HEK293 (cell line): ENCODE data around the gene IVD.

ENCODE experiments used
- KLF10 ChIP-seq: fragments of 450-650 bp; IDR thresholded peaks from 2 replicates; pipeline ENCODE4 v1.5.1; 2018; ENCODE audit warnings: missing biosample characterization, mild to moderate bottlenecking, missing genetic modification characterization
- MEIS1 ChIP-seq: sonication (generic); formaldehyde crosslinking; IDR thresholded peaks from 2 replicates; pipeline ENCODE4 v1.8.1; 2022; ENCODE audit warnings: missing genetic modification reagents, mild to moderate bottlenecking, borderline replicate concordance
- OVOL3 ChIP-seq: fragments of 450-650 bp; formaldehyde crosslinking; IDR thresholded peaks from 2 replicates; pipeline ENCODE4 v1.5.1; 2016; ENCODE audit warnings: missing biosample characterization, missing genetic modification characterization
- RBAK ChIP-seq: fragments of 450-650 bp; formaldehyde crosslinking; IDR thresholded peaks from 2 replicates; pipeline ENCODE4 v1.5.1; 2016; ENCODE audit warnings: missing biosample characterization, missing genetic modification characterization
- ZBTB1 ChIP-seq: fragments of 450-650 bp; formaldehyde crosslinking; IDR thresholded peaks from 2 replicates; pipeline ENCODE4 v1.5.1; 2016; ENCODE audit warnings: missing biosample characterization, missing genetic modification characterization
- ZBTB17 ChIP-seq: fragments of 450-650 bp; formaldehyde crosslinking; IDR thresholded peaks from 2 replicates; pipeline ENCODE4 v1.5.1; 2016; ENCODE audit warnings: missing biosample characterization, missing genetic modification characterization
- ZBTB44 ChIP-seq: fragments of 450-650 bp; IDR thresholded peaks from 2 replicates; pipeline ENCODE4 v1.5.1; 2018; ENCODE audit warnings: missing biosample characterization, mild to moderate bottlenecking, missing genetic modification characterization
- ZBTB6 ChIP-seq: fragments of 450-650 bp; formaldehyde crosslinking; IDR thresholded peaks from 2 replicates; pipeline ENCODE4 v1.5.1; 2017; ENCODE audit warnings: missing biosample characterization, missing genetic modification characterization
- ZBTB8A ChIP-seq: fragments of 450-650 bp; formaldehyde crosslinking; IDR thresholded peaks from 2 replicates; pipeline ENCODE4 v1.5.1; 2016; ENCODE audit warnings: missing biosample characterization, missing genetic modification characterization
- ZNF157 ChIP-seq: fragments of 450-650 bp; formaldehyde crosslinking; IDR thresholded peaks from 2 replicates; pipeline ENCODE4 v1.5.1; 2016; ENCODE audit warnings: missing biosample characterization, missing genetic modification characterization
- ZNF175 ChIP-seq: fragments of 450-650 bp; formaldehyde crosslinking; IDR thresholded peaks from 2 replicates; pipeline ENCODE4 v1.5.1; 2016; ENCODE audit warnings: missing biosample characterization, missing genetic modification characterization
- ZNF2 ChIP-seq: fragments of 450-650 bp; formaldehyde crosslinking; IDR thresholded peaks from 2 replicates; pipeline ENCODE4 v1.5.1; 2016; ENCODE audit warnings: missing biosample characterization, missing genetic modification characterization
- ZNF221 ChIP-seq: fragments of 450-650 bp; formaldehyde crosslinking; IDR thresholded peaks from 2 replicates; pipeline ENCODE4 v1.5.1; 2017; ENCODE audit warnings: missing biosample characterization, missing genetic modification characterization, borderline replicate concordance
- ZNF223 ChIP-seq: fragments of 450-650 bp; formaldehyde crosslinking; IDR thresholded peaks from 2 replicates; pipeline ENCODE4 v1.5.1; 2016; ENCODE audit warnings: missing biosample characterization, missing genetic modification characterization
- ZNF239 ChIP-seq: fragments of 450-650 bp; formaldehyde crosslinking; IDR thresholded peaks from 2 replicates; pipeline ENCODE4 v1.5.1; 2016; ENCODE audit warnings: missing biosample characterization, missing genetic modification characterization
- ZNF302 ChIP-seq: fragments of 450-650 bp; formaldehyde crosslinking; IDR thresholded peaks from 2 replicates; pipeline ENCODE4 v1.5.1; 2016; ENCODE audit warnings: missing biosample characterization, missing genetic modification characterization, low read depth
- ZNF335 ChIP-seq: fragments of 450-650 bp; formaldehyde crosslinking; conservative IDR thresholded peaks from 2 replicates; pipeline ENCODE4 v1.5.1; 2016; ENCODE audit warnings: missing biosample characterization, missing genetic modification characterization
- ZNF350 ChIP-seq: fragments of 450-650 bp; formaldehyde crosslinking; IDR thresholded peaks from 2 replicates; pipeline ENCODE4 v1.5.0; 2017; ENCODE audit warnings: missing biosample characterization, mild to moderate bottlenecking, missing genetic modification characterization
- ZNF354C ChIP-seq: fragments of 450-650 bp; formaldehyde crosslinking; IDR thresholded peaks from 2 replicates; pipeline ENCODE4 v1.5.1; 2016; ENCODE audit warnings: missing biosample characterization, missing genetic modification characterization, low read depth, borderline replicate concordance
- ZNF366 ChIP-seq: fragments of 450-650 bp; formaldehyde crosslinking; conservative IDR thresholded peaks from 2 replicates; pipeline ENCODE4 v1.5.1; 2016; ENCODE audit warnings: missing biosample characterization, missing genetic modification characterization
- ZNF416 ChIP-seq: fragments of 450-650 bp; formaldehyde crosslinking; IDR thresholded peaks from 2 replicates; pipeline ENCODE4 v1.5.1; 2016; ENCODE audit warnings: missing biosample characterization, missing genetic modification characterization
- ZNF473 ChIP-seq: fragments of 450-650 bp; formaldehyde crosslinking; IDR thresholded peaks from 2 replicates; pipeline ENCODE4 v1.5.1; 2017; ENCODE audit warnings: missing biosample characterization, missing genetic modification characterization
- ZNF530 ChIP-seq: fragments of 450-650 bp; formaldehyde crosslinking; IDR thresholded peaks from 2 replicates; pipeline ENCODE4 v1.5.1; 2016; ENCODE audit warnings: low read depth, missing biosample characterization, missing genetic modification characterization
- ZNF544 ChIP-seq: fragments of 450-650 bp; formaldehyde crosslinking; IDR thresholded peaks from 2 replicates; pipeline ENCODE4 v1.5.0; 2017; ENCODE audit warnings: missing biosample characterization, missing genetic modification characterization
- ZNF558 ChIP-seq: fragments of 450-650 bp; formaldehyde crosslinking; IDR thresholded peaks from 2 replicates; pipeline ENCODE4 v1.5.1; 2016; ENCODE audit warnings: missing biosample characterization, missing genetic modification characterization
- ZNF561 ChIP-seq: fragments of 450-650 bp; IDR thresholded peaks from 2 replicates; pipeline ENCODE4 v1.5.1; 2018; ENCODE audit warnings: missing biosample characterization, missing genetic modification characterization, borderline replicate concordance
- ZNF580 ChIP-seq: fragments of 450-650 bp; formaldehyde crosslinking; IDR thresholded peaks from 2 replicates; pipeline ENCODE4 v1.5.1; 2016; ENCODE audit warnings: missing biosample characterization, missing genetic modification characterization
- ZNF621 ChIP-seq: fragments of 450-650 bp; formaldehyde crosslinking; IDR thresholded peaks from 2 replicates; pipeline ENCODE4 v1.5.1; 2017; ENCODE audit warnings: missing biosample characterization, missing genetic modification characterization
- ZNF624 ChIP-seq: fragments of 450-650 bp; formaldehyde crosslinking; IDR thresholded peaks from 2 replicates; pipeline ENCODE4 v1.5.1; 2017; ENCODE audit warnings: missing biosample characterization, missing genetic modification characterization
- ZNF677 ChIP-seq: fragments of 450-650 bp; IDR thresholded peaks from 2 replicates; pipeline ENCODE4 v1.5.0; 2018; ENCODE audit warnings: missing biosample characterization, mild to moderate bottlenecking, missing genetic modification characterization, moderate library complexity
- ZNF837 ChIP-seq: fragments of 450-650 bp; formaldehyde crosslinking; IDR thresholded peaks from 2 replicates; pipeline ENCODE4 v1.5.1; 2016; ENCODE audit warnings: missing biosample characterization, missing genetic modification characterization
- TF ChIP-seq, protein P1 (sequence below): fragments of 450-650 bp; formaldehyde crosslinking; IDR thresholded peaks from 2 replicates; pipeline ENCODE4 v1.5.1; 2016; ENCODE audit warnings: missing biosample characterization, missing genetic modification characterization
- TF ChIP-seq, protein P2 (sequence below): fragments of 450-650 bp; formaldehyde crosslinking; IDR thresholded peaks from 2 replicates; pipeline ENCODE4 v1.5.0; 2017; ENCODE audit warnings: missing biosample characterization, missing genetic modification characterization, borderline replicate concordance
- TF ChIP-seq, protein P3 (sequence below): fragments of 450-650 bp; formaldehyde crosslinking; IDR thresholded peaks from 2 replicates; pipeline ENCODE4 v1.5.1; 2016; ENCODE audit warnings: missing biosample characterization, missing genetic modification characterization

Gene IVD

DNA sequence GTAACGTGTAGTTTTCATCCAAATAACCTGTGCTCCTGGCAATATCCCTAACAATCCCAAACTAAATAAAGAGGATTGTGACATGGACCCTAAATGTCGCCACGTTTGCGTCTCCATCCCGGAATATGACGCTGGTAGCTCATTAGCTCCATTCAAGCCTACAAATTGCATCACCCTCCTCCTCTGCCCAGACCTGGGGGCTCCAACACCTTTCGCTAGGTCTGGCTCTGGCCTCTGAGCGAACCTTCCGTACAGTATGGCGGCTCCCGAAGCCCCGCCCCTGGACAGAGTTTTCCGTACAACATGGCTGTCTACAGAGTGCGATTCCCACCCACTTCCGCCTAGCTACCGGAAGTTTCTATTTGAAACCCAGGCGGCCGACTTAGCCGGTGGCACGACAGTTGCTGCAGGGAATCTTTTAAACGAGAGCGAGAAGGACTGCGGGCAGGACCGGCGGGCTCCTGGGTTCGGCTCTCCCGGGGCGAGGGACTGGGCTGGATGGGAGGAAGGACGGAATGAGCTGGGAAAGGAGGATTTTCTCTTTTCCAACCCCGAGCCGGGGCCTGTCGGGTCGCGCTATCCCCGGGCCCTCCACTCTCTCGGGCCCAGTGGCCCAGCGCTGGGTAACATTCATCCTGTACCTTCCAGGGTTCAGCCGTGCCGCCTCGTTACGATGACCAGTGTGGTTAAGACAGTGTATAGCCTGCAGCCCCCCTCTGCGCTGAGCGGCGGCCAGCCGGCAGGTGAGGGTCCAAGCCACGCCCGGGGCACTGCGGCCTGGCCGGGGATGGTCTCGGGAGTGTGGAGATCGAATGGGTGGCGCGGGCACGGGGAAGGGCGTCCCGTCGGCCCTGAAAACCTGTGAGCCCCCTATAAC, 22.8 kb upstream of the IVD start, which contains the start of gene KNSTRN (continued):
- TF ChIP-seq ZNF350 (tag by site-specific recombination) = no peak
- TF ChIP-seq ZBTB44 (tag by site-specific recombination) = no peak
- TF ChIP-seq ZNF621 (tag by site-specific recombination) = no peak
- TF ChIP-seq, protein P1, sequence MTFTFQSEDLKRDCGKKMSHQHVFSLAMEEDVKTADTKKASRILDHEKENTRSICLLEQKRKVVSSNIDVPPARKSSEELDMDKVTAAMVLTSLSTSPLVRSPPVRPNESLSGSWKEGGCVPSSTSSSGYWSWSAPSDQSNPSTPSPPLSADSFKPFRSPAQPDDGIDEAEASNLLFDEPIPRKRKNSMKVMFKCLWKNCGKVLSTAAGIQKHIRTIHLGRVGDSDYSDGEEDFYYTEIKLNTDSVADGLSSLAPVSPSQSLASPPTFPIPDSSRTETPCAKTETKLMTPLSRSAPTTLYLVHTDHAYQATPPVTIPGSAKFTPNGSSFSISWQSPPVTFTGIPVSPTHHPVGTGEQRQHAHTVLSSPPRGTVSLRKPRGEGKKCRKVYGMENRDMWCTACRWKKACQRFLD (tag by site-specific recombination) = no peak
- TF ChIP-seq ZNF366 (tag by site-specific recombination) = no peak
- no peak for TF ChIP-seq ZNF561
- no peak; the same call in 1 of the 2 replicates for TF ChIP-seq KLF10 (tag by site-specific recombination)
- no peak for TF ChIP-seq ZNF530 (tag by site-specific recombination)
- TF ChIP-seq ZNF624 = no peak
- TF ChIP-seq ZNF677 (tag by site-specific recombination) = no peak
- TF ChIP-seq ZNF416 (tag by site-specific recombination) = no peak
- no peak for TF ChIP-seq MEIS1
- peak; percentile 67 for TF ChIP-seq ZNF335
- no peak for TF ChIP-seq ZBTB1 (tag by site-specific recombination)
- TF ChIP-seq ZNF580 = peak; percentile 99
- TF ChIP-seq ZNF157 (tag by site-specific recombination) = no peak
- TF ChIP-seq ZNF473 (tag by site-specific recombination) = no peak
- no peak for TF ChIP-seq ZNF221 (tag by site-specific recombination)
- TF ChIP-seq ZNF544 (tag by site-specific recombination) = no peak
- TF ChIP-seq OVOL3 (tag by site-specific recombination) = no peak
- TF ChIP-seq ZBTB8A (tag by site-specific recombination) = no peak
- peak; percentile 78 for TF ChIP-seq ZBTB17 (tag by site-specific recombination)
- no peak for TF ChIP-seq ZBTB6 (tag by site-specific recombination)
- no peak for TF ChIP-seq ZNF837
- TF ChIP-seq ZNF302 = no peak
- no peak for TF ChIP-seq ZNF239 (tag by site-specific recombination)
- TF ChIP-seq, protein P2, sequence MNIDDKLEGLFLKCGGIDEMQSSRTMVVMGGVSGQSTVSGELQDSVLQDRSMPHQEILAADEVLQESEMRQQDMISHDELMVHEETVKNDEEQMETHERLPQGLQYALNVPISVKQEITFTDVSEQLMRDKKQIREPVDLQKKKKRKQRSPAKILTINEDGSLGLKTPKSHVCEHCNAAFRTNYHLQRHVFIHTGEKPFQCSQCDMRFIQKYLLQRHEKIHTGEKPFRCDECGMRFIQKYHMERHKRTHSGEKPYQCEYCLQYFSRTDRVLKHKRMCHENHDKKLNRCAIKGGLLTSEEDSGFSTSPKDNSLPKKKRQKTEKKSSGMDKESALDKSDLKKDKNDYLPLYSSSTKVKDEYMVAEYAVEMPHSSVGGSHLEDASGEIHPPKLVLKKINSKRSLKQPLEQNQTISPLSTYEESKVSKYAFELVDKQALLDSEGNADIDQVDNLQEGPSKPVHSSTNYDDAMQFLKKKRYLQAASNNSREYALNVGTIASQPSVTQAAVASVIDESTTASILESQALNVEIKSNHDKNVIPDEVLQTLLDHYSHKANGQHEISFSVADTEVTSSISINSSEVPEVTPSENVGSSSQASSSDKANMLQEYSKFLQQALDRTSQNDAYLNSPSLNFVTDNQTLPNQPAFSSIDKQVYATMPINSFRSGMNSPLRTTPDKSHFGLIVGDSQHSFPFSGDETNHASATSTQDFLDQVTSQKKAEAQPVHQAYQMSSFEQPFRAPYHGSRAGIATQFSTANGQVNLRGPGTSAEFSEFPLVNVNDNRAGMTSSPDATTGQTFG = no peak
- 0 out of 2 replicates have a peak, but pooled peaks have one; percentile 18 for TF ChIP-seq ZNF2 (tag by site-specific recombination)
- TF ChIP-seq ZNF558 (tag by site-specific recombination) = no peak
- TF ChIP-seq ZNF354C = no peak
- TF ChIP-seq RBAK (tag by site-specific recombination) = no peak
- no peak for TF ChIP-seq ZNF175 (tag by site-specific recombination)
- TF ChIP-seq, protein P3, sequence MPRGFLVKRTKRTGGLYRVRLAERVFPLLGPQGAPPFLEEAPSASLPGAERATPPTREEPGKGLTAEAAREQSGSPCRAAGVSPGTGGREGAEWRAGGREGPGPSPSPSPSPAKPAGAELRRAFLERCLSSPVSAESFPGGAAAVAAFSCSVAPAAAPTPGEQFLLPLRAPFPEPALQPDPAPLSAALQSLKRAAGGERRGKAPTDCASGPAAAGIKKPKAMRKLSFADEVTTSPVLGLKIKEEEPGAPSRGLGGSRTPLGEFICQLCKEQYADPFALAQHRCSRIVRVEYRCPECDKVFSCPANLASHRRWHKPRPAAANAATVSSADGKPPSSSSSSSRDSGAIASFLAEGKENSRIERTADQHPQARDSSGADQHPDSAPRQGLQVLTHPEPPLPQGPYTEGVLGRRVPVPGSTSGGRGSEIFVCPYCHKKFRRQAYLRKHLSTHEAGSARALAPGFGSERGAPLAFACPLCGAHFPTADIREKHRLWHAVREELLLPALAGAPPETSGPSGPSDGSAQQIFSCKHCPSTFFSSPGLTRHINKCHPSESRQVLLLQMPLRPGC (tag by site-specific recombination) = no peak
- no peak for TF ChIP-seq ZNF223
